AG04449 (cell line): Measurements from ENCODE around the gene SLC37A4.
"Not testable (repeated sequence)": the region's sequence is repeated elsewhere in the genome, so short reads cannot be mapped to it uniquely, and the experiment has no call there.

ENCODE experiments used
- CTCF ChIA-PET: fragments of 350-600 bp; formaldehyde crosslinking; extraction: SDS; loops from one replicate; lab custom pipeline; 2021; ENCODE audit warnings: antibody characterized with exemption; lab: Yijun Ruan, JAX
- POLR2A ChIA-PET: fragments of 400-600, 350-600 bp; formaldehyde crosslinking; extraction: SDS; loops from one replicate; lab custom pipeline; 2020; ENCODE audit warnings: antibody characterized with exemption, inconsistent platforms; lab: Yijun Ruan, JAX
- DNase-seq: peaks from one replicate; pipeline ENCODE4 v3.0.0-alpha.2; 2010; ENCODE audit warnings: low read depth, low spot score
- H3K4me3 ChIP-seq: 2 replicates; pipeline ENCODE4 v1.5.1; 2011; ENCODE audit warnings: low read depth, mild to moderate bottlenecking, control low read depth, low read length
- TF ChIP-seq, protein P1 (sequence below): IDR thresholded peaks from one replicate; pipeline ENCODE4 v1.5.1; 2011; ENCODE audit warnings: mild to moderate bottlenecking, moderate library complexity, low read length, control low read depth, inconsistent platforms; ENCODE audit not compliant: insufficient read depth; ENCODE audit errors: missing control alignments

SLC37A4 gene

DNA sequence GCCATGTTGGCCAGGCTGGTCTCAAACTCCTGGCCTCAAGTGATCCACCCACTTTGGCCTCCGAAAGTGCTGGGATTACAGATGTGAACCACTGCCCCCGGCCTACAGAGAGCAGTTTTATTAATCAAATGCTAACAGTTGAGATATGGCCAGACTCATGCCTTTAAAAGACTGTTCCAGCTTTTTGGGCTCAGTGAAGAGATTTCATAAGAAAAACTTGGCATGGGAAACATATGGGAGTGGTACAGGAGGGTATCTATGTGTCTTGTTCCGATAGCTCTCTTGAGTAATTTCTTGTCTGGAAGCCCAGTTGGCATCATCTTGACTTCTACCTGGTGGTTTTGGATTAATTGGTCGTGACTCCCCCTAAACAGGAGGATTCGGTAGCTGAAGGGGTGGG, 8.2 kb upstream of the SLC37A4 start:
- H3K4me3 ChIP-seq: no peak overlapping the region
- CTCF ChIA-PET: interaction anchor here (0.7 to 1.0 kb wide), 2 partner anchors 8 to 20 kb away, joined by 3 read pairs; partner anchors contain the start of gene TRAPPC4
- TF ChIP-seq, protein P1, sequence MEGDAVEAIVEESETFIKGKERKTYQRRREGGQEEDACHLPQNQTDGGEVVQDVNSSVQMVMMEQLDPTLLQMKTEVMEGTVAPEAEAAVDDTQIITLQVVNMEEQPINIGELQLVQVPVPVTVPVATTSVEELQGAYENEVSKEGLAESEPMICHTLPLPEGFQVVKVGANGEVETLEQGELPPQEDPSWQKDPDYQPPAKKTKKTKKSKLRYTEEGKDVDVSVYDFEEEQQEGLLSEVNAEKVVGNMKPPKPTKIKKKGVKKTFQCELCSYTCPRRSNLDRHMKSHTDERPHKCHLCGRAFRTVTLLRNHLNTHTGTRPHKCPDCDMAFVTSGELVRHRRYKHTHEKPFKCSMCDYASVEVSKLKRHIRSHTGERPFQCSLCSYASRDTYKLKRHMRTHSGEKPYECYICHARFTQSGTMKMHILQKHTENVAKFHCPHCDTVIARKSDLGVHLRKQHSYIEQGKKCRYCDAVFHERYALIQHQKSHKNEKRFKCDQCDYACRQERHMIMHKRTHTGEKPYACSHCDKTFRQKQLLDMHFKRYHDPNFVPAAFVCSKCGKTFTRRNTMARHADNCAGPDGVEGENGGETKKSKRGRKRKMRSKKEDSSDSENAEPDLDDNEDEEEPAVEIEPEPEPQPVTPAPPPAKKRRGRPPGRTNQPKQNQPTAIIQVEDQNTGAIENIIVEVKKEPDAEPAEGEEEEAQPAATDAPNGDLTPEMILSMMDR: no peak
- DNase-seq: no peak
- POLR2A ChIA-PET: interaction anchor here (0.7 kb wide), 1 partner anchor 87 kb away, joined by 3 read pairs; no protein-coding TSS in a partner anchor

DNA sequence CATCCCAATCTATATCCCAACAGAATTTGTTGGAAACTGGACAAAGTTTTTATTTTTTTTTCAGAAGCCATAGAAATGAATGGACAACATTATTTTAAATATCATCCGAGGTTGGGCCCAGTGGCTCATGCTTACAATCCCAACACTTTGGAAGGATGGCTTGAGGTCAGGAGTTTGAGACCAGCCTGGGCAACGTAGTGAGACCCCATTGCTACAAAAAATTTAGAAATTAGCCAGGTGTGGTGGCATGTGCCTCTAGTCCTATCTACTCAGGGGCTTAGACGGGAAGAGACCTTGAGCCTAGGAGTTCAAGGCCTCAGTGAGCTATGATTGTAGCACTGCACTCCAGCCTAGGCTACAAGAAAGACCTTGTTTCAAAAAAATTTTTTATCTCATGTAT, 4.1 kb upstream of the SLC37A4 start:
- TF ChIP-seq, protein P1: no peak
- ChIA-PET CTCF (interaction anchor here (1.0 to 1.4 kb wide), 2 partner anchors 9 to 162 kb away, joined by 3 read pairs; no protein-coding TSS in a partner anchor), POLR2A (no interaction called here)
- DNase-seq: no peak
- no peak overlapping the region for H3K4me3 ChIP-seq

DNA sequence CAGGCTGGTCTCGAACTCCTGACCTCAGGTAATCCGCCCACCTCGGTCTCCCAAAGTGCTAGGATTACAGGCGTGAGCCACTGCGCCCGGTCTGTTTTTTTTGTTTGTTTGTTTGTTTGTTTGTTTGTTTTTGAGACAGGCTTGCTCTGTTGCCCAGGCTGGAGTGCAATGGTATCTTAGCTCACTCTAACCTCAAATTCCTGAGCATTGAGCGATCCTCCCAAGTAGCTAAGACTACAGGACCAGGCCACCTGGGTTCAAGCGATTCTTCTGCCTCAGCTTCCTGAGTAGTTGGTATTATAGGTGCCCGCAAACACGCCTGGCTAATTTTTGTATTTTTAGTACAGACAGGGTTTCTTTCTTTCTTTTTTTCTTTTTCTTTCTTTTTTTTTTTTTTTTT, 2.7 kb upstream of the SLC37A4 start:
- CTCF ChIA-PET: interaction anchor here (1.7 to 4.7 kb wide), 3 partner anchors 10 to 20 kb away, joined by 11 to 54 read pairs (median 34); partner anchors contain the start of genes RPS25 and TRAPPC4
- DNase-seq, POLR2A ChIA-PET, H3K4me3 ChIP-seq: not testable (repeated sequence)

DNA sequence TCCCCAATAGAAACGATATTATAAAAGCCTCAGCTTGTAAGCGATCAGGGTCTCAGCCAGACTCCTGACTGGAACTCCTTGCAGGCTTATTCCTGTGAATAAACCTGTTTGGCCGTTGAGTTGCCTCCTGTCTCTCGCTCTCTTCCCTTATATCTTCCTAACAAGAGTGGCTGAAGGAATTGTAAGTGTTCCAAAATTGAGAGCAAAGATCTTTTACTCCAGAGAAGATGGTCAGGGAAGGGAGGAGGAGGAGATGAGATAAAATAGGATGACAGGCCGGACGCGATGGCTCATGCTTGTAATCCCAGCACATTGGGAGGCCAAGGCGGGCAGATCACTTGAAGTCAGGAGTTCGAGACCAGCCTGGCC, 1.2 kb upstream of the SLC37A4 start:
- DNase-seq: no peak
- ChIA-PET CTCF (interaction anchor here (0.9 to 4.7 kb wide), 9 partner anchors 11 to 33 kb away, joined by 3 to 54 read pairs (median 6); partner anchors contain the start of genes RPS25 and TRAPPC4), POLR2A (interaction anchor here (1.0 kb wide), 1 partner anchor 14 kb away, joined by 3 read pairs; the partner anchor contains the start of gene RPS25)
- TF ChIP-seq, protein P1: no peak
- H3K4me3 ChIP-seq: no peak overlapping the region

DNA sequence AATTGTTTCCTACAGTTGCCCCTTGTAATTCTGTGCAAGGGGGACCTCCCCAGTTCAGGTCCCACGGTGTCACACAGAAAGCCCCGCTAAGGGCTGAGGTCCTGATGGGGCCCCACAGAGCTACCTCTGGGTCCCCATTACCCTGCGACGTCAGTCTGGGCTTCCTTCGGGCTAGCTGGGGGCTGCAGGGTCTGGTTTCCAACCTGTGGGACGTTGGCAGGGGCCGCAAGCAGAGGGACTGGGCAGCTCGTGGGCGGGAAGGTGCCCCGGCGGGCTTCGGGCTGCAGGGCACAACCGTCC, 698 bp downstream of the SLC37A4 start:
- DNase-seq: no peak
- POLR2A ChIA-PET: no interaction called here
- CTCF ChIA-PET: interaction anchor here (0.8 to 4.7 kb wide), 5 partner anchors 9 to 166 kb away, joined by 3 to 54 read pairs (median 34); partner anchors contain the start of genes RPS25 and TRAPPC4
- TF ChIP-seq, protein P1: no peak
- H3K4me3 ChIP-seq: peak overlapping the region; percentile 90

DNA sequence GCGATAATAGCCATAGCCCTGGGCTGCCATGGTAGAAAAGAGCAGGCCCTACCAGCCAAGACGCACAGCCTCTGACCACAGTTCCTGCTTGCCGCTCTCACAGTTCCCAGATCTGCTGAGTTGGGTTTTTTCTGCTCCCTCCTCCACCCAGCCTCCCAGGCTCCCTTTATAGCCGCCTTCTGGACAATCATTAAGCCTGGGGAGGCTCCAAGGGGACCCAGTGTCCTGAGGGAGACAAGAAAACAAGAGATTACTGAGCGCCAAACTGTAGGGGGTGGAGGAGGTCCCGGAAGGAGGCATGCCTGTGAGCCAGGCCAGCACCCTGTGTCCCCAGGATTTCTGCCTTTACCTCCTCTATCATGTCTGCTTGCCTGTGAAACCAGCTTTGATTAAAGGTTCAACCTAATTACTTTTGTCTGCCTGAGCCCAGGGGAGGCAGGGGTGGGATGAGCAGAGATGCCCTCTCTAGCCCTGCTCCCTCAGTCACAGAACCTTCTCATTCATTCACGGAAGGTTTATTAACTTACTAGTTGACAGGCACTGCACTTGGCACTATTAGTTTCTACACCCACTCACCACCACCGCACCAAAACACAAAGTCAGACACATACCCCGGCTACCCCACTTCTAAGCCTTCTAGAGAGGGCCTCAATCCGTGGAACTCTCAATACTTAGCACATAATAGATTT, 1.2 kb downstream of the SLC37A4 start:
- ChIA-PET POLR2A (no interaction called here), CTCF (interaction anchor here (3.4 to 4.7 kb wide), 2 partner anchors 9 to 13 kb away, joined by 38 to 54 read pairs; partner anchors contain the start of genes RPS25 and TRAPPC4)
- DNase-seq: no peak
- peak overlapping the region; percentile 90; the same call in 1 of the 2 replicates for H3K4me3 ChIP-seq
- TF ChIP-seq, protein P1: no peak

DNA sequence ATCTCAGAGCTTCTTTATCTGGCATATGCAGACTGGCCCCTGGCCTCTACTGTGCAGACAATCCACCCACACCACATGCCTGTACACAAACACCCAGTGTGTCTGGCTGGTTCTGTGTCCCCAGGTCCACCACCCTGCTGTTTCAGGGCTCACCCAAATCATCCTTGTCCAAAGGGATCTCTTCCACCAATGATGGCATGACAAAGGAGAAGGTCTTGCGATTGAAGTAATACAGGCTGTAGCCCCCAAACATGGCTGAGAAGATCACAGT, 1.7 kb downstream of the SLC37A4 start:
- DNase-seq: no peak
- CTCF ChIA-PET: interaction anchor here (3.4 kb wide), 1 partner anchor 14 kb away, joined by 38 read pairs; no protein-coding TSS in a partner anchor
- TF ChIP-seq, protein P1: no peak
- no peak overlapping the region for H3K4me3 ChIP-seq
- POLR2A ChIA-PET: no interaction called here
